Gastroesophageal sphincter (tissue), 3 donors: ENCODE data around the gene ELOVL5.

Experiments
- POLR2AphosphoS5 ChIP-seq: sonication (generic); formaldehyde crosslinking; IDR thresholded peaks from one replicate; pipeline ENCODE4 v1.6.1; 2017; ENCODE audit warnings: antibody characterized with exemption
- TF ChIP-seq, protein P1 (sequence below), 4 experiments: fragments of 200-600 bp in 2 of 4; fragments of 450-650 bp in 2 of 4; sonication (generic) in 1 of 4; IDR thresholded peaks; one replicate each; pipeline ENCODE4 v1.5.1; 2017 to 2019; ENCODE audit warnings: antibody characterized with exemption in 4 of 4, mild to moderate bottlenecking in 2 of 4, moderate library complexity in 2 of 4

DNA sequence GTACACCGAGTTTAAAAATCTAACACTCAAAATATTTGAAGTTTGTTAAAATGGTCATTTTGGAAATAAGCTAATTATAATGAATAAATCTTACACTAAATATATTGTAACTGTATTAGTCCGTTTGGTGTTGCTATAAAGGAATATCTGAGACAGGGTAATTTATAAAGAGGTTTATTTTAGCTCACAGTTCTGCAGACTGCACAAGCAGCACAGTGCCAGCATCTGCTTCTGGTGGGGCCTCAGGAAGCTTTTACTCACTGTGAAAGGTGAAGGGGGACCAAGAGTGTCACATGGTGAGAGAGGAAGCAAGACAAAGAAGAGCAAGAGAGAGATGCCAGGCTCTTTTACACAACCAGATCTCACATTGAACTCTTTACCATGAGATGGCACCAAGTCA is 17.1 kb downstream of the ELOVL5 start:
- TF ChIP-seq POLR2AphosphoS5 = no peak
- TF ChIP-seq, protein P1, sequence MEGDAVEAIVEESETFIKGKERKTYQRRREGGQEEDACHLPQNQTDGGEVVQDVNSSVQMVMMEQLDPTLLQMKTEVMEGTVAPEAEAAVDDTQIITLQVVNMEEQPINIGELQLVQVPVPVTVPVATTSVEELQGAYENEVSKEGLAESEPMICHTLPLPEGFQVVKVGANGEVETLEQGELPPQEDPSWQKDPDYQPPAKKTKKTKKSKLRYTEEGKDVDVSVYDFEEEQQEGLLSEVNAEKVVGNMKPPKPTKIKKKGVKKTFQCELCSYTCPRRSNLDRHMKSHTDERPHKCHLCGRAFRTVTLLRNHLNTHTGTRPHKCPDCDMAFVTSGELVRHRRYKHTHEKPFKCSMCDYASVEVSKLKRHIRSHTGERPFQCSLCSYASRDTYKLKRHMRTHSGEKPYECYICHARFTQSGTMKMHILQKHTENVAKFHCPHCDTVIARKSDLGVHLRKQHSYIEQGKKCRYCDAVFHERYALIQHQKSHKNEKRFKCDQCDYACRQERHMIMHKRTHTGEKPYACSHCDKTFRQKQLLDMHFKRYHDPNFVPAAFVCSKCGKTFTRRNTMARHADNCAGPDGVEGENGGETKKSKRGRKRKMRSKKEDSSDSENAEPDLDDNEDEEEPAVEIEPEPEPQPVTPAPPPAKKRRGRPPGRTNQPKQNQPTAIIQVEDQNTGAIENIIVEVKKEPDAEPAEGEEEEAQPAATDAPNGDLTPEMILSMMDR (IDR thresholded peaks at IDR 0.05) = no peak
